Transverse colon (tissue), 3 donors: ENCODE data around the gene SYT1.

ENCODE experiments used
- CTCF ChIP-seq, 5 experiments: fragments of 200-600 bp in 3 of 5; fragments of 450-650 bp in 2 of 5; sonication (generic) in 3 of 5; IDR thresholded peaks; 1 replicate in 2 of 5; 2 replicates in 3 of 5; pipeline ENCODE4 v1.5.1; 2016 to 2017; ENCODE audit warnings: antibody characterized with exemption in 5 of 5, inconsistent platforms in 3 of 5, mild to moderate bottlenecking in 2 of 5, moderate library complexity in 1 of 5
- POLR2A ChIP-seq: fragments of 450-650 bp; IDR thresholded peaks from one replicate; pipeline ENCODE4 v1.6.1; 2016; ENCODE audit warnings: antibody characterized with exemption, mild to moderate bottlenecking, moderate library complexity

GRCh38 chr12:79073506-79073905, 208.9 kb downstream of the SYT1 start:
- TF ChIP-seq CTCF (IDR thresholded peaks at IDR 0.05) (no peak), POLR2A (no peak)
